HEK293 (cell line): ENCODE results near the gene FAM234A.

ENCODE experiments used
- CTCF ChIA-PET: fragments of 350-600 bp; formaldehyde crosslinking; extraction: SDS; loops from one replicate; lab custom pipeline; 2021; ENCODE audit warnings: antibody characterized with exemption; lab: Yijun Ruan, JAX
- POLR2A ChIA-PET: fragments of 300-600 bp; formaldehyde crosslinking; extraction: SDS; loops from one replicate; lab custom pipeline; 2020; ENCODE audit warnings: antibody characterized with exemption, inconsistent platforms; lab: Yijun Ruan, JAX
- H3K27ac ChIP-seq: fragments of 200-500 bp; sonication (Bioruptor generic); 2 replicates; pipeline ENCODE4 v1.5.1; 2014; ENCODE audit warnings: low read depth, low read length, control low read depth, inconsistent platforms; ENCODE audit errors: extremely low read depth
- H3K36me3 ChIP-seq, 2 experiments: fragments of 200-500 bp in 1 of 2; sonication (Bioruptor generic) in 1 of 2; 1 replicate in 1 of 2; 2 replicates in 1 of 2; pipeline ENCODE4 v1.5.1; 2014 to 2017; ENCODE audit warnings: inconsistent platforms in 2 of 2, low read length in 2 of 2; ENCODE audit not compliant: control insufficient read depth in 2 of 2, insufficient read depth in 1 of 2
- H3K4me1 ChIP-seq: fragments of 200-500 bp; sonication (Bioruptor generic); 2 replicates; pipeline ENCODE4 v1.5.1; 2014; ENCODE audit warnings: mild to moderate bottlenecking, low read length, inconsistent platforms; ENCODE audit not compliant: control insufficient read depth, insufficient read depth
- H3K4me3 ChIP-seq: 2 replicates; pipeline ENCODE4 v1.5.1; 2011; ENCODE audit warnings: low read depth, mild to moderate bottlenecking, control low read depth, low read length, moderate library complexity
- H3K9me3 ChIP-seq: fragments of 200-500 bp; sonication (Bioruptor generic); 2 replicates; pipeline ENCODE4 v1.5.1; 2014; ENCODE audit warnings: low read depth, low read length, inconsistent platforms; ENCODE audit not compliant: control insufficient read depth, insufficient read depth
- KLF1 ChIP-seq: fragments of 450-650 bp; formaldehyde crosslinking; IDR thresholded peaks from 2 replicates; pipeline ENCODE4 v1.5.1; 2016; ENCODE audit warnings: missing biosample characterization, missing genetic modification characterization
- ZBTB21 ChIP-seq: fragments of 450-650 bp; formaldehyde crosslinking; IDR thresholded peaks from 2 replicates; pipeline ENCODE4 v1.5.1; 2017; ENCODE audit warnings: missing biosample characterization, missing genetic modification characterization
- ZBTB48 ChIP-seq: fragments of 450-650 bp; formaldehyde crosslinking; IDR thresholded peaks from 2 replicates; pipeline ENCODE4 v1.5.1; 2016; ENCODE audit warnings: missing biosample characterization, missing genetic modification characterization
- ZNF10 ChIP-seq: fragments of 450-650 bp; formaldehyde crosslinking; IDR thresholded peaks from 2 replicates; pipeline ENCODE4 v1.5.1; 2017; ENCODE audit warnings: missing biosample characterization, missing genetic modification characterization
- ZNF132 ChIP-seq: fragments of 450-650 bp; formaldehyde crosslinking; IDR thresholded peaks from 2 replicates; pipeline ENCODE4 v1.5.1; 2017; ENCODE audit warnings: missing biosample characterization, missing genetic modification characterization, borderline replicate concordance
- ZNF157 ChIP-seq: fragments of 450-650 bp; formaldehyde crosslinking; IDR thresholded peaks from 2 replicates; pipeline ENCODE4 v1.5.1; 2016; ENCODE audit warnings: missing biosample characterization, missing genetic modification characterization
- ZNF2 ChIP-seq: fragments of 450-650 bp; formaldehyde crosslinking; IDR thresholded peaks from 2 replicates; pipeline ENCODE4 v1.5.1; 2016; ENCODE audit warnings: missing biosample characterization, missing genetic modification characterization
- ZNF214 ChIP-seq: fragments of 450-650 bp; formaldehyde crosslinking; IDR thresholded peaks from 2 replicates; pipeline ENCODE4 v1.5.1; 2017; ENCODE audit warnings: missing biosample characterization, mild to moderate bottlenecking, missing genetic modification characterization, borderline replicate concordance
- ZNF266 ChIP-seq: fragments of 450-650 bp; formaldehyde crosslinking; IDR thresholded peaks from 2 replicates; pipeline ENCODE4 v1.5.1; 2016; ENCODE audit warnings: missing biosample characterization, missing genetic modification characterization, low read depth
- ZNF302 ChIP-seq: fragments of 450-650 bp; formaldehyde crosslinking; IDR thresholded peaks from 2 replicates; pipeline ENCODE4 v1.5.1; 2016; ENCODE audit warnings: missing biosample characterization, missing genetic modification characterization, low read depth
- ZNF335 ChIP-seq: fragments of 450-650 bp; formaldehyde crosslinking; conservative IDR thresholded peaks from 2 replicates; pipeline ENCODE4 v1.5.1; 2016; ENCODE audit warnings: missing biosample characterization, missing genetic modification characterization
- ZNF341 ChIP-seq: fragments of 450-650 bp; formaldehyde crosslinking; IDR thresholded peaks from 2 replicates; pipeline ENCODE4; 2016; ENCODE audit warnings: low read depth, missing biosample characterization, missing genetic modification characterization
- ZNF600 ChIP-seq: fragments of 450-650 bp; formaldehyde crosslinking; IDR thresholded peaks from 2 replicates; pipeline ENCODE4 v1.5.1; 2016; ENCODE audit warnings: missing biosample characterization, missing genetic modification characterization
- ZNF76 ChIP-seq: fragments of 450-650 bp; formaldehyde crosslinking; IDR thresholded peaks from 2 replicates; pipeline ENCODE4; 2016; ENCODE audit warnings: low read depth, missing biosample characterization, missing genetic modification characterization, borderline replicate concordance
- TF ChIP-seq, protein P1 (sequence below): fragments of 450-650 bp; formaldehyde crosslinking; IDR thresholded peaks from 2 replicates; pipeline ENCODE4 v1.5.1; 2016; ENCODE audit warnings: missing biosample characterization, missing genetic modification characterization
- TF ChIP-seq, protein P2 (sequence below): fragments of 450-650 bp; formaldehyde crosslinking; IDR thresholded peaks from 2 replicates; pipeline ENCODE4 v1.5.1; 2016; ENCODE audit warnings: missing biosample characterization, missing genetic modification characterization
- TF ChIP-seq, protein P3 (sequence below): fragments of 450-650 bp; formaldehyde crosslinking; IDR thresholded peaks from 2 replicates; pipeline ENCODE4 v1.5.1; 2016; ENCODE audit warnings: missing biosample characterization, missing genetic modification characterization
- TF ChIP-seq, protein P4 (sequence below): fragments of 450-650 bp; formaldehyde crosslinking; IDR thresholded peaks from 2 replicates; pipeline ENCODE4 v1.5.1; 2016; ENCODE audit warnings: missing biosample characterization, missing genetic modification characterization, borderline replicate concordance
- TF ChIP-seq, protein P5 (sequence below): fragments of 450-650 bp; formaldehyde crosslinking; IDR thresholded peaks from 2 replicates; pipeline ENCODE4 v1.5.1; 2016; ENCODE audit warnings: missing biosample characterization, missing genetic modification characterization
- TF ChIP-seq, protein P6 (sequence below): fragments of 450-650 bp; formaldehyde crosslinking; IDR thresholded peaks from 2 replicates; pipeline ENCODE4 v1.5.1; 2016; ENCODE audit warnings: missing biosample characterization, missing genetic modification characterization

The FAM234A gene

DNA sequence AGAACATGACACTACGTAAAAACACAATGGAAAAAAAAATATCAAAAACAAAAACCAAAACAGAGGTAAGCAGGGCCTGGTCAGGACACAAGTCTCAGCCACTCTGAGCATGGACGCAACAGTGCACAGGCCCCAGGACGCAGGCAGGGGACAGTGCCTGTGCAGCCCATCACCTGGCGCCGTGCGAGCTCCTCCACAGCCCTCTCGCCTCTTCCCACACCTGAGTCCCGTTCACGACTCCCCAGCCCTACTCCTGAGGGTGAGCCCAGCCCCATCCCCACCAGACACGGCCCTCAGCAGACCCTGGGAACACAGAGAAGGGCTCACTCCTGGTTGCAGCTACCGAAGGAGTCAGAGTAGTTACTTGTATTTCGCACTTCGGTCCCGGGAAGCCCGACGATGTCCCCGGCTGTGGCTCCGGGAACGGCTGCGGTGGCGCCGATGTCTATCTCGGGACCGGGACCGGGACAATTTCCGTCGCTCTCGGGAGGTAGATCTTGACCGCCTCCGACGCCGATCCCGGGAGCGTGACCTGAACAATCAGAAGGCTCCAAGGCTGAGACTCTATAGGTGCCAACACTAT is 44.9 kb upstream of the FAM234A start:
- ChIA-PET CTCF (interaction anchor here (0.5 kb wide), 1 partner anchor 17 kb away, joined by 3 read pairs; no protein-coding TSS in a partner anchor), POLR2A (no interaction called here)
- TF ChIP-seq ZNF157 (tag by site-specific recombination) (no peak), ZBTB21 (tag by site-specific recombination) (no peak), ZNF341 (tag by site-specific recombination) (no peak), ZNF302 (tag by site-specific recombination) (no peak), ZNF2 (tag by site-specific recombination) (no peak), KLF1 (tag by site-specific recombination) (no peak), ZNF76 (tag by site-specific recombination) (no peak), ZNF10 (no peak), ZNF132 (tag by site-specific recombination) (no peak), ZNF335 (tag by site-specific recombination) (no peak), ZNF600 (tag by site-specific recombination) (no peak), ZNF266 (tag by site-specific recombination) (no peak), ZBTB48 (tag by site-specific recombination) (no peak), ZNF214 (tag by site-specific recombination) (no peak)
- TF ChIP-seq, protein P1, sequence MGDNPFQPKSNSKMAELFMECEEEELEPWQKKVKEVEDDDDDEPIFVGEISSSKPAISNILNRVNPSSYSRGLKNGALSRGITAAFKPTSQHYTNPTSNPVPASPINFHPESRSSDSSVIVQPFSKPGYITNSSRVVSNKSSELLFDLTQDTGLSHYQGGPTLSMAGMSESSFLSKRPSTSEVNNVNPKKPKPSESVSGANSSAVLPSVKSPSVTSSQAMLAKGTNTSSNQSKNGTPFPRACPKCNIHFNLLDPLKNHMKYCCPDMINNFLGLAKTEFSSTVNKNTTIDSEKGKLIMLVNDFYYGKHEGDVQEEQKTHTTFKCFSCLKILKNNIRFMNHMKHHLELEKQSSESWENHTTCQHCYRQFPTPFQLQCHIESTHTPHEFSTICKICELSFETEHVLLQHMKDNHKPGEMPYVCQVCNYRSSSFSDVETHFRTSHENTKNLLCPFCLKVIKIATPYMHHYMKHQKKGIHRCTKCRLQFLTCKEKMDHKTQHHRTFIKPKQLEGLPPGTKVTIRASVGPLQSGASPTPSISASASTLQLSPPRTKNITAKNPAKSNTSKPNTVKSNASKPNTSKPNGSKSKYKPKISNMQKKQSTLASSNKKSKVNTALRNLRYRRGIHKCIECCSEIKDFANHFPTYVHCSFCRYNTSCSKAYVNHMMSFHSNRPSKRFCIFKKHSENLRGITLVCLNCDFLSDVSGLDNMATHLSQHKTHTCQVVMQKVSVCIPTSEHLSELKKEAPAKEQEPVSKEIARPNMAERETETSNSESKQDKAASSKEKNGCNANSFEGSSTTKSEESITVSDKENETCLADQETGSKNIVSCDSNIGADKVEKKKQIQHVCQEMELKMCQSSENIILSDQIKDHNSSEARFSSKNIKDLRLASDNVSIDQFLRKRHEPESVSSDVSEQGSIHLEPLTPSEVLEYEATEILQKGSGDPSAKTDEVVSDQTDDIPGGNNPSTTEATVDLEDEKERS: no peak
- TF ChIP-seq, protein P2, sequence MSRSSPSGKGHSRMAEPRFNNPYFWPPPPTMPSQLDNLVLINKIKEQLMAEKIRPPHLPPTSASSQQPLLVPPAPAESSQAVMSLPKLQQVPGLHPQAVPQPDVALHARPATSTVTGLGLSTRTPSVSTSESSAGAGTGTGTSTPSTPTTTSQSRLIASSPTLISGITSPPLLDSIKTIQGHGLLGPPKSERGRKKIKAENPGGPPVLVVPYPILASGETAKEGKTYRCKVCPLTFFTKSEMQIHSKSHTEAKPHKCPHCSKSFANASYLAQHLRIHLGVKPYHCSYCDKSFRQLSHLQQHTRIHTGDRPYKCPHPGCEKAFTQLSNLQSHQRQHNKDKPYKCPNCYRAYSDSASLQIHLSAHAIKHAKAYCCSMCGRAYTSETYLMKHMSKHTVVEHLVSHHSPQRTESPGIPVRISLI (tag by site-specific recombination): no peak
- TF ChIP-seq, protein P3, sequence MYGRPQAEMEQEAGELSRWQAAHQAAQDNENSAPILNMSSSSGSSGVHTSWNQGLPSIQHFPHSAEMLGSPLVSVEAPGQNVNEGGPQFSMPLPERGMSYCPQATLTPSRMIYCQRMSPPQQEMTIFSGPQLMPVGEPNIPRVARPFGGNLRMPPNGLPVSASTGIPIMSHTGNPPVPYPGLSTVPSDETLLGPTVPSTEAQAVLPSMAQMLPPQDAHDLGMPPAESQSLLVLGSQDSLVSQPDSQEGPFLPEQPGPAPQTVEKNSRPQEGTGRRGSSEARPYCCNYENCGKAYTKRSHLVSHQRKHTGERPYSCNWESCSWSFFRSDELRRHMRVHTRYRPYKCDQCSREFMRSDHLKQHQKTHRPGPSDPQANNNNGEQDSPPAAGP (tag by site-specific recombination): no peak
- TF ChIP-seq, protein P4, sequence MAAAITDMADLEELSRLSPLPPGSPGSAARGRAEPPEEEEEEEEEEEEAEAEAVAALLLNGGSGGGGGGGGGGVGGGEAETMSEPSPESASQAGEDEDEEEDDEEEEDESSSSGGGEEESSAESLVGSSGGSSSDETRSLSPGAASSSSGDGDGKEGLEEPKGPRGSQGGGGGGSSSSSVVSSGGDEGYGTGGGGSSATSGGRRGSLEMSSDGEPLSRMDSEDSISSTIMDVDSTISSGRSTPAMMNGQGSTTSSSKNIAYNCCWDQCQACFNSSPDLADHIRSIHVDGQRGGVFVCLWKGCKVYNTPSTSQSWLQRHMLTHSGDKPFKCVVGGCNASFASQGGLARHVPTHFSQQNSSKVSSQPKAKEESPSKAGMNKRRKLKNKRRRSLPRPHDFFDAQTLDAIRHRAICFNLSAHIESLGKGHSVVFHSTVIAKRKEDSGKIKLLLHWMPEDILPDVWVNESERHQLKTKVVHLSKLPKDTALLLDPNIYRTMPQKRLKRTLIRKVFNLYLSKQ (tag by site-specific recombination): no peak
- TF ChIP-seq, protein P5, sequence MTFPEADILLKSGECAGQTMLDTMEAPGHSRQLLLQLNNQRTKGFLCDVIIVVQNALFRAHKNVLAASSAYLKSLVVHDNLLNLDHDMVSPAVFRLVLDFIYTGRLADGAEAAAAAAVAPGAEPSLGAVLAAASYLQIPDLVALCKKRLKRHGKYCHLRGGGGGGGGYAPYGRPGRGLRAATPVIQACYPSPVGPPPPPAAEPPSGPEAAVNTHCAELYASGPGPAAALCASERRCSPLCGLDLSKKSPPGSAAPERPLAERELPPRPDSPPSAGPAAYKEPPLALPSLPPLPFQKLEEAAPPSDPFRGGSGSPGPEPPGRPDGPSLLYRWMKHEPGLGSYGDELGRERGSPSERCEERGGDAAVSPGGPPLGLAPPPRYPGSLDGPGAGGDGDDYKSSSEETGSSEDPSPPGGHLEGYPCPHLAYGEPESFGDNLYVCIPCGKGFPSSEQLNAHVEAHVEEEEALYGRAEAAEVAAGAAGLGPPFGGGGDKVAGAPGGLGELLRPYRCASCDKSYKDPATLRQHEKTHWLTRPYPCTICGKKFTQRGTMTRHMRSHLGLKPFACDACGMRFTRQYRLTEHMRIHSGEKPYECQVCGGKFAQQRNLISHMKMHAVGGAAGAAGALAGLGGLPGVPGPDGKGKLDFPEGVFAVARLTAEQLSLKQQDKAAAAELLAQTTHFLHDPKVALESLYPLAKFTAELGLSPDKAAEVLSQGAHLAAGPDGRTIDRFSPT (tag by site-specific recombination): no peak
- TF ChIP-seq, protein P6, sequence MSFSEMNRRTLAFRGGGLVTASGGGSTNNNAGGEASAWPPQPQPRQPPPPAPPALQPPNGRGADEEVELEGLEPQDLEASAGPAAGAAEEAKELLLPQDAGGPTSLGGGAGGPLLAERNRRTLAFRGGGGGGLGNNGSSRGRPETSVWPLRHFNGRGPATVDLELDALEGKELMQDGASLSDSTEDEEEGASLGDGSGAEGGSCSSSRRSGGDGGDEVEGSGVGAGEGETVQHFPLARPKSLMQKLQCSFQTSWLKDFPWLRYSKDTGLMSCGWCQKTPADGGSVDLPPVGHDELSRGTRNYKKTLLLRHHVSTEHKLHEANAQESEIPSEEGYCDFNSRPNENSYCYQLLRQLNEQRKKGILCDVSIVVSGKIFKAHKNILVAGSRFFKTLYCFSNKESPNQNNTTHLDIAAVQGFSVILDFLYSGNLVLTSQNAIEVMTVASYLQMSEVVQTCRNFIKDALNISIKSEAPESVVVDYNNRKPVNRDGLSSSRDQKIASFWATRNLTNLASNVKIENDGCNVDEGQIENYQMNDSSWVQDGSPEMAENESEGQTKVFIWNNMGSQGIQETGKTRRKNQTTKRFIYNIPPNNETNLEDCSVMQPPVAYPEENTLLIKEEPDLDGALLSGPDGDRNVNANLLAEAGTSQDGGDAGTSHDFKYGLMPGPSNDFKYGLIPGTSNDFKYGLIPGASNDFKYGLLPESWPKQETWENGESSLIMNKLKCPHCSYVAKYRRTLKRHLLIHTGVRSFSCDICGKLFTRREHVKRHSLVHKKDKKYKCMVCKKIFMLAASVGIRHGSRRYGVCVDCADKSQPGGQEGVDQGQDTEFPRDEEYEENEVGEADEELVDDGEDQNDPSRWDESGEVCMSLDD (tag by site-specific recombination): no peak
- H3K9me3 ChIP-seq: no peaks in the 10 kb centered on the region
- no peak overlapping the region for H3K4me3 ChIP-seq
- H3K4me1 ChIP-seq: no peaks in the 10 kb centered on the region
- no peak overlapping the region for H3K27ac ChIP-seq
- peaks cover 35 to 78% of the 10 kb centered on the region in 2 experiments; a peak in 2 of 3 replicates for H3K36me3 ChIP-seq
